AG20443 (cell line): ENCODE data around the gene SLC32A1.
A peak's percentile ranks its signal among the peaks of the same experiment; 100 is the strongest.

Source experiments
- DNase-seq: peaks from one replicate; pipeline ENCODE4 v3.0.0; 2012; ENCODE audit warnings: low spot score, mixed read lengths

Gene SLC32A1

GRCh38 chr20:38725148-38725901, 1.0 kb downstream of the SLC32A1 start:
- no peak for DNase-seq

- DNase-seq: peak; percentile 47
Observed at GRCh38 chr20:38725931-38726803, 1.9 kb downstream of the SLC32A1 start.

- peak; percentile 50 for DNase-seq
Observed at GRCh38 chr20:38726804-38727606, 2.7 kb downstream of the SLC32A1 start.

- DNase-seq: no peak
Observed at GRCh38 chr20:38727607-38728190, 3.4 kb downstream of the SLC32A1 start.

- DNase-seq: no peak
Observed at GRCh38 chr20:38728191-38728781, 4.0 kb downstream of the SLC32A1 start.

GRCh38 chr20:38728911-38729642, 4.8 kb downstream of the SLC32A1 start:
- DNase-seq: no peak

GRCh38 chr20:38729767-38730166, 5.5 kb downstream of the SLC32A1 start:
- no peak for DNase-seq

GRCh38 chr20:38730167-38730988, 6.1 kb downstream of the SLC32A1 start:
- DNase-seq: no peak

GRCh38 chr20:38730989-38731737, 6.9 kb downstream of the SLC32A1 start:
- peak; percentile 86 for DNase-seq

- no peak for DNase-seq
Observed at GRCh38 chr20:38731738-38732113, 7.4 kb downstream of the SLC32A1 start.

GRCh38 chr20:38732981-38733380, 8.7 kb downstream of the SLC32A1 start:
- no peak for DNase-seq

- no peak for DNase-seq
Observed at GRCh38 chr20:38735172-38735571, 10.9 kb downstream of the SLC32A1 start.

- DNase-seq: no peak
Observed at GRCh38 chr20:38737887-38738286, 13.6 kb downstream of the SLC32A1 start.

- DNase-seq: no peak
Observed at GRCh38 chr20:38745757-38746156, 21.5 kb downstream of the SLC32A1 start.

- DNase-seq: peak; percentile 30
Observed at GRCh38 chr20:38747495-38748096, 23.3 kb downstream of the SLC32A1 start.

- DNase-seq: peak; percentile 98
Observed at GRCh38 chr20:38748097-38748860, 24.0 kb downstream of the SLC32A1 start, which contains the start of gene ACTR5. ACTR5 (plus strand) TSS chr20:38748460; CDS start chr20:38748479, 19 bp downstream.

- no peak for DNase-seq
Observed at GRCh38 chr20:38748861-38749149, 24.5 kb downstream of the SLC32A1 start.

GRCh38 chr20:38751360-38751976, 27.2 kb downstream of the SLC32A1 start:
- DNase-seq: peak; percentile 51
